Mucosa of descending colon (tissue), 3 donors: Measurements from ENCODE around the gene NELFB. TPM values are rescaled to one million over a fixed set of nuclear protein-coding genes. Genes with fewer than 3 reads are reported as not detected.
A peak's percentile ranks its signal among the peaks of the same experiment; 100 is the strongest.

ENCODE experiments used
- ATAC-seq: fragments of 200-7000 bp; cut with Tn5 transposase; one replicate; pipeline ENCODE4 v1.9.1; 2020; ENCODE audit warnings: mild to moderate bottlenecking, moderate library complexity
- DNase-seq, 3 donors: peaks; one replicate each; pipeline ENCODE4 v3.0.0-alpha.2; 2020
- H3K36me3 ChIP-seq: fragments of 200-600 bp; one replicate; pipeline ENCODE4 v1.8.0; 2021; ENCODE audit warnings: low read depth, mild to moderate bottlenecking
- H3K4me1 ChIP-seq: fragments of 200-600 bp; one replicate; pipeline ENCODE4 v1.8.0; 2021; ENCODE audit warnings: low read depth, mild to moderate bottlenecking
- H3K4me3 ChIP-seq: fragments of 200-600 bp; one replicate; pipeline ENCODE4 v1.8.0; 2021; ENCODE audit warnings: mild to moderate bottlenecking
- H3K9me3 ChIP-seq: fragments of 200-600 bp; one replicate; pipeline ENCODE4 v1.8.0; 2021; ENCODE audit warnings: mild to moderate bottlenecking
- CTCF ChIP-seq: fragments of 200-600 bp; IDR thresholded peaks from one replicate; pipeline ENCODE4 v1.8.0; 2022; ENCODE audit warnings: antibody characterized with exemption, mild to moderate bottlenecking
- intact Hi-C, 2 donors: fragments of 100-400 bp; cut with DNase I in 1 of 2; cut with micrococcal nuclease in 1 of 2; formaldehyde crosslinking; loops; one replicate each; pipeline versions ENCODE4 v1.11.0 to v1.11.1; 2022; cut with DNase I, micrococcal nuclease
- total RNA-seq, 3 donors: library from RNA; stranded (reverse); fragmentation: NEBNext Ultra II Directional in 2 of 3; extraction: Animal tissue kit (Norgen Biotek cat#: 25700) in 2 of 3; gene quantifications; one replicate each; pipeline versions ENCODE4 v1.2.1 to v1.2.4, GENCODE V29; 2021 to 2023
- donor health status: DM: no; HTN: no; CAD: no; lungs with moderate emphysema.
- donor health status: DM: no; HTN: no; CAD: no.
- donor health status: DM: no; HTN: yes; CAD: no.

NELFB gene
- total RNA-seq, 3 donors from 2014 or later, result 52.9 to 66.2 (median 60.5) TPM

GRCh38 chr9:137270929-137271695 is 16.0 kb downstream of the NELFB start:
- TF ChIP-seq CTCF, result no peak
- no peak for DNase-seq
- intact Hi-C loops, result no loop called here
- Histone ChIP-seq H3K4me3 (no peak overlapping the region), H3K36me3 (no peaks in the 10 kb centered on the region), H3K4me1 (peaks cover 37% of the 10 kb centered on the region), H3K9me3 (no peaks in the 10 kb centered on the region)
- ATAC-seq, result no peak

GRCh38 chr9:137271696-137272076 is 16.6 kb downstream of the NELFB start:
- no peak for TF ChIP-seq CTCF
- Histone ChIP-seq H3K4me1 (peaks cover 43% of the 10 kb centered on the region), H3K36me3 (no peaks in the 10 kb centered on the region), H3K4me3 (no peak overlapping the region), H3K9me3 (no peaks in the 10 kb centered on the region)
- intact Hi-C loops, result no loop called here
- ATAC-seq, result no peak
- DNase-seq, result no peak

GRCh38 chr9:137272241-137273094 is 17.3 kb downstream of the NELFB start:
- intact Hi-C loops, result no loop called here
- Histone ChIP-seq H3K36me3 (no peaks in the 10 kb centered on the region), H3K4me3 (no peak overlapping the region), H3K9me3 (no peaks in the 10 kb centered on the region), H3K4me1 (peaks cover 50% of the 10 kb centered on the region)
- TF ChIP-seq CTCF, result no peak
- DNase-seq (no peak), ATAC-seq (no peak)

GRCh38 chr9:137273095-137273490 is 18.0 kb downstream of the NELFB start:
- intact Hi-C loops, result no loop called here
- no peaks in the 10 kb centered on the region for H3K9me3 ChIP-seq
- no peaks in the 10 kb centered on the region for H3K36me3 ChIP-seq
- H3K4me1 ChIP-seq, result peaks cover 44% of the 10 kb centered on the region
- TF ChIP-seq CTCF, result no peak
- H3K4me3 ChIP-seq, result no peak overlapping the region
- peak in 1 of 3 donors; percentile 33 for DNase-seq
- ATAC-seq, result no peak

- peaks cover 41% of the 10 kb centered on the region for H3K4me1 ChIP-seq
- no peak overlapping the region for H3K4me3 ChIP-seq
- no peaks in the 10 kb centered on the region for H3K36me3 ChIP-seq
- DNase-seq, result peak in 2 of 3 donors; percentile 57 to 70
- peak; percentile 1 for ATAC-seq
- intact Hi-C loops, result no loop called here
- no peaks in the 10 kb centered on the region for H3K9me3 ChIP-seq
- no peak for TF ChIP-seq CTCF
These were observed 18.6 kb downstream of the NELFB start for GRCh38 chr9:137273611-137274320.
